Thyroid gland (tissue), 4 donors: ENCODE data around the gene DIS3L2. TPM values are rescaled to one million over a fixed set of nuclear protein-coding genes. Genes with fewer than 3 reads are reported as not detected.
"Not testable (repeated sequence)": the region's sequence is repeated elsewhere in the genome, so short reads cannot be mapped to it uniquely, and the experiment has no call there.

ENCODE experiments used
- DNase-seq, 2 donors: peaks; one replicate each; pipeline ENCODE4 v3.0.0-alpha.2; 2019
- H3K27ac ChIP-seq, 3 donors: fragments of 200-600 bp; sonication (generic); 1 replicate in 2 of 3; 2 replicates in 1 of 3; pipeline ENCODE4 v1.5.1; 2016 to 2019; ENCODE audit warnings: mild to moderate bottlenecking in 1 of 3, moderate library complexity in 1 of 3
- H3K27me3 ChIP-seq: fragments of 200-600 bp; sonication (generic); one replicate; pipeline ENCODE4 v1.5.1; 2019
- H3K36me3 ChIP-seq, 2 donors: fragments of 200-600 bp; sonication (generic); one replicate each; pipeline ENCODE4 v1.5.1; 2016 to 2019
- H3K4me1 ChIP-seq, 2 donors: fragments of 200-600 bp; sonication (generic); one replicate each; pipeline ENCODE4 v1.5.1; 2017 to 2019
- H3K4me3 ChIP-seq, 3 donors: fragments of 200-600 bp; sonication (generic); replicated peaks in 1 of 3; 1 replicate in 2 of 3; 2 replicates in 1 of 3; pipeline ENCODE4 v1.5.1; 2016; ENCODE audit warnings: mild to moderate bottlenecking in 1 of 3
- H3K9me3 ChIP-seq: fragments of 200-600 bp; sonication (generic); one replicate; pipeline ENCODE4 v1.5.1; 2017
- POLR2A ChIP-seq, 2 donors: fragments of 450-650 bp; IDR thresholded peaks; one replicate each; pipeline ENCODE4 v1.6.1; 2017; ENCODE audit warnings: antibody characterized with exemption in 2 of 2, mild to moderate bottlenecking in 2 of 2, moderate library complexity in 1 of 2
- WGBS, 2 donors: methylation state at CpG; one replicate each; pipeline ENCODE4 v1.1.5; 2017; 5-methylcytosine and 5-hydroxymethylcytosine counted together
- intact Hi-C: fragments of 100-400 bp; cut with DNase I; formaldehyde crosslinking; loops from one replicate; pipeline ENCODE4 v1.15.1; 2023
- total RNA-seq, 4 donors: library from RNA; depleted of rRNA; stranded (reverse); fragments of >200 nt; gene quantifications; one replicate each; pipeline ENCODE4 v1.2.3, GENCODE V29; 2016
- TF ChIP-seq, protein P1 (sequence below), 6 experiments: fragments of 200-600 bp in 3 of 6; fragments of 450-650 bp in 3 of 6; sonication (generic) in 3 of 6; IDR thresholded peaks; one replicate each; pipeline ENCODE4 v1.5.1; 2016 to 2019; ENCODE audit warnings: antibody characterized with exemption in 6 of 6, mild to moderate bottlenecking in 2 of 6, inconsistent platforms in 1 of 6, moderate library complexity in 1 of 6

DIS3L2 gene
- total RNA-seq, 4 donors from 2014 or later = 42.2 to 68.7 (median 50.3) TPM

DNA sequence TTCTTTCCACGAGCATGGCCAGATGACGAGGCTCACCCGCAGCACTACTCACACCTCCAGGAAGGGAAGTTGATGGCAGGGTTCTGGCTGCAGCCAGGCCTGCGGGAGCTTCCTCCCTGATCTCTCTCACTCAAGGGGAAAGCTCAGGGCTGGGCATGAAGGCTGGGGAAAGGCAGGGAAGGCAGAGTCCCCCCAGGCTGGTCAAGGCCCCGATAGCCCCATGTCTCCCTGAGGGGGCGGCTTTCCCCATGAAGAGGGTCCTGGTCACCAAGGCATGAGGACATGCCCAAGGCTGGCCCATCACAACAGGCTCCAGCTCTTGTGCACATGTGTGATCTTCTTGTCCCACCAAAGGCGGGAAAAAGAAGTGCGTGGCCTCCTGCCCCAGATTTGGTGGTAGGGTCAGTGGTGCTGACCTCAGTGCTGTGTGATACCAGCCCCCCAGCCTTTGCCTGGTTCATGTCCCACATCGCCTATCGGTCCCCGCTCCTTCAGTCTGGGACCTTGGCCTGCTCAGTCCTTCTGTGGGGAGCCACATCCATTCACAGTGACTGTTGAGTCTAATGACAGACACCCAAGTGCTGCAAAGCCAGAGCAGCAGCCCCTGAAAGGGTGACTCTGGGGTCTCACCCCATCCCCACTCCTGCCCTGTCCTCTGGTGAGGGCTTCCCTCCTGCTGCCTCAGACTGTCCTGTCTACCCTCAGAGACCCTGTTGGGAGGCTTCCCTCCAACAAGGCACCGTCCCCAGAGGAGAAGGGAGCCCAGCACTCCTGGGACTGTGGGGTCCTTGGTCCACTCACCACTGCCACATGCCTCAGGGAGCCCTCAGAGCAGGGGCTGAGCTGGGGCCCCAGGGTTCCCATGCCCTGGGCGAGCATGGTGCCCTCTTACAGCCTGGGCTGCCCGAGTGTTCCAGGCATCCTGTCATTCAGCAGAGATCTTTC, 367.3 kb downstream of the DIS3L2 start:
- 92 to 98% methylated on average over 11 to 14 of the region's 14 CpGs for WGBS, 2 donors
- Histone ChIP-seq H3K9me3 (no peaks in the 10 kb centered on the region), H3K27ac (no peak overlapping the region), H3K36me3 (no peaks in the 10 kb centered on the region), H3K4me3 (no peak overlapping the region), H3K27me3 (no peaks in the 10 kb centered on the region), H3K4me1 (peaks cover 15 to 29% of the 10 kb centered on the region in 2 donors)
- intact Hi-C loops = loop anchor here (2.0 to 5.0 kb wide), 2 partner anchors 186 to 404 kb away; no protein-coding TSS in a partner anchor
- no peak for TF ChIP-seq POLR2A (IDR thresholded peaks at IDR 0.05)
- TF ChIP-seq, protein P1, sequence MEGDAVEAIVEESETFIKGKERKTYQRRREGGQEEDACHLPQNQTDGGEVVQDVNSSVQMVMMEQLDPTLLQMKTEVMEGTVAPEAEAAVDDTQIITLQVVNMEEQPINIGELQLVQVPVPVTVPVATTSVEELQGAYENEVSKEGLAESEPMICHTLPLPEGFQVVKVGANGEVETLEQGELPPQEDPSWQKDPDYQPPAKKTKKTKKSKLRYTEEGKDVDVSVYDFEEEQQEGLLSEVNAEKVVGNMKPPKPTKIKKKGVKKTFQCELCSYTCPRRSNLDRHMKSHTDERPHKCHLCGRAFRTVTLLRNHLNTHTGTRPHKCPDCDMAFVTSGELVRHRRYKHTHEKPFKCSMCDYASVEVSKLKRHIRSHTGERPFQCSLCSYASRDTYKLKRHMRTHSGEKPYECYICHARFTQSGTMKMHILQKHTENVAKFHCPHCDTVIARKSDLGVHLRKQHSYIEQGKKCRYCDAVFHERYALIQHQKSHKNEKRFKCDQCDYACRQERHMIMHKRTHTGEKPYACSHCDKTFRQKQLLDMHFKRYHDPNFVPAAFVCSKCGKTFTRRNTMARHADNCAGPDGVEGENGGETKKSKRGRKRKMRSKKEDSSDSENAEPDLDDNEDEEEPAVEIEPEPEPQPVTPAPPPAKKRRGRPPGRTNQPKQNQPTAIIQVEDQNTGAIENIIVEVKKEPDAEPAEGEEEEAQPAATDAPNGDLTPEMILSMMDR (IDR thresholded peaks at IDR 0.05) = no peak
- no peak for DNase-seq

DNA sequence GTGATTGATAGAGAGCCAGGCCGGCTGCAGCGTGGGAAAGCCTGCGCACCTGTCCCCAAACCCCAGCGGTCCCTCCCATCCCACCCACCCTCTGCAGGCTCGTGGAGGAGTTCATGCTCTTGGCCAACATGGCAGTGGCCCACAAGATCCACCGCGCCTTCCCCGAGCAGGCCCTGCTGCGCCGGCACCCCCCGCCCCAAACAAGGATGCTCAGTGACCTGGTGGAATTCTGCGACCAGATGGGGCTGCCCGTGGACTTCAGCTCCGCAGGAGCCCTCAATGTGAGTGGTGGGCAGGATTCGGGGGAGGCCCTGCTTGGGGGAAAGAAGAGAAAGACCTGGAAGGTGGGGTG, 368.2 kb downstream of the DIS3L2 start:
- Histone ChIP-seq H3K27ac (no peak overlapping the region), H3K4me3 (no peak overlapping the region), H3K9me3 (no peaks in the 10 kb centered on the region), H3K4me1 (peaks cover 10 to 21% of the 10 kb centered on the region in 2 donors), H3K27me3 (no peaks in the 10 kb centered on the region), H3K36me3 (no peaks in the 10 kb centered on the region)
- 91 to 94% methylated on average over 6 to 12 of the region's 15 CpGs for whole genome bisulfite sequencing, 2 donors
- TF ChIP-seq, protein P1 (IDR thresholded peaks at IDR 0.05) = no peak
- TF ChIP-seq POLR2A (IDR thresholded peaks at IDR 0.05) = no peak
- intact Hi-C loops = loop anchor here (2.0 to 5.0 kb wide), 2 partner anchors 187 to 405 kb away; no protein-coding TSS in a partner anchor
- DNase-seq = no peak

- Histone ChIP-seq H3K27me3 (no peaks in the 10 kb centered on the region), H3K27ac (no peak overlapping the region), H3K9me3 (no peaks in the 10 kb centered on the region), H3K4me3 (no peak overlapping the region), H3K4me1 (peaks cover 6 to 15% of the 10 kb centered on the region in 2 donors), H3K36me3 (no peaks in the 10 kb centered on the region)
- intact Hi-C loops = no loop called here
- 82 to 87% methylated on average over 5 to 13 of the region's 17 CpGs for WGBS, 2 donors
- TF ChIP-seq POLR2A (IDR thresholded peaks at IDR 0.05) = no peak
- DNase-seq = no peak
These were observed 368.8 kb downstream of the DIS3L2 start for GRCh38 chr2:232330068-232330999.

DNA sequence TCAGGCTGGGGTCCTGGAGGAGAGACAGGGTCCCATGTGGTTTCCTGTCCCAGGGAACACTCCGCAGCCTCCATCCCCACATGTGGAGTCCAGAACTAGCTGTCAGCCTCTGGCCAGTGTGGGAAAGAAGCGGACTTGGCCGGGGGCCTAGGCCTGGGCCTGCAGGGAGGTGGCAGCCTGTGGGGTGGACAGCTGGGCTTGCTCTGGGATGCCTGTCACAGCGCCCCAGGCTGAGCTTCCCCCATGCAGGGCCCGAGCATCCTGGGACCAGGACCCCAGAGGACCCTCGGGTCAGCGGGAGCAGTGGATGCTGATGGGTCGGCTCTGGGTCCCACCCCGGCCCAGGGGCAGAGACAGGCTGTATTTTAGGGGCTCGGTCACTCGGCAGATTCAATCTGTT, 369.5 kb downstream of the DIS3L2 start:
- H3K9me3 ChIP-seq, H3K4me3 ChIP-seq, H3K27me3 ChIP-seq, DNase-seq, H3K27ac ChIP-seq, H3K36me3 ChIP-seq, intact Hi-C loops, H3K4me1 ChIP-seq: not testable (repeated sequence)
- WGBS, 2 donors = 87 to 88% methylated on average over 4 to 5 of the region's 11 CpGs

GRCh38 chr2:232331641-232332040, 370.1 kb downstream of the DIS3L2 start:
- H3K4me3 ChIP-seq, H3K27me3 ChIP-seq, H3K9me3 ChIP-seq, H3K27ac ChIP-seq, H3K36me3 ChIP-seq, intact Hi-C loops, H3K4me1 ChIP-seq: not testable (repeated sequence)
- no CpG with 5 or more reads among the region's 11 CpGs for WGBS, 2 donors
- peak in 1 of 2 donors; percentile 0 for DNase-seq

DNA sequence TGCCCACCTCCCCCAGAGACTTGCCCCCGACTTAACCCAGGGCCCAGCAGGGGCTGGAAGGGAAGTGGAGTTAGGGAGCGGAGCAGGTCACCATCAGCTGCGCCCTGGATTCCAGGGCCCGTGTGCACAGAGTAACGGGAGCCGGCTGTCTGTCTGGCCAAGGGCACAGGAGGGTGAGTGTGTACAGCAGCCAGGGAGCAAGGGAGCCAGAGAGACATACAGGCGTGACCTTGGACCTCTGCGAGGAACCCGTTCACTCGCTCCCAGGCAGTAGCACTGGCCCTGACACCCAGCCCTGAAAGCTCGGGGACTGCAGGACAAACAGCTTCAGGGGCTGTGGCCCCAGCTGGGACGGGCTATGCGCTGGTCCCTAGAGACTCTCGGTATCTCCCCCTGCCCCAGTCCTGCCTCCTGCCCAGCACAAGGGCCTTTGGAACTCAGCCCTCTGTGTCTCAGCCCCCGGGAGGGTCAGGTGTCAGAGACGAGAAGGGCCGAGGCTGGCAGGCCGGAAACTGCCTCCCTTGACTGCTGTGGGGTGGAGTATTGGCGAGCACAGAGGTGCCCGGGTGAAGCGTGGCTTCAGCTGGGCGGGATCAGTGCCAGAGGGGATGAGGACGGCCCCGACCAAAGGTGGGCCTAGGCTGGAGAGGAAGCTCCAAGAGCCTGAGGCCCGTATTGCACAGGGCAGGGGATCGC, 370.9 kb downstream of the DIS3L2 start:
- H3K4me3 ChIP-seq, H3K27me3 ChIP-seq, H3K36me3 ChIP-seq, H3K27ac ChIP-seq, H3K9me3 ChIP-seq, H3K4me1 ChIP-seq, intact Hi-C loops: not testable (repeated sequence)
- peak in 1 of 2 donors; percentile 1 for DNase-seq
- 89 to 92% methylated on average over 11 to 15 of the region's 26 CpGs for WGBS, 2 donors
